Astrocyte (in vitro differentiated cells and primary cell): ENCODE measurements around the gene LRMDA. TPM values are rescaled to one million over a fixed set of nuclear protein-coding genes. Genes with fewer than 3 reads are reported as not detected.

Source experiments
- DNase-seq: peaks from one replicate; pipeline ENCODE4 v3.0.0-alpha.2; 2010; ENCODE audit warnings: low read depth
- FAIRE-seq: peaks from 2 replicates; lab custom pipeline; 2011; peaks lifted over from hg19 to GRCh38; lab: Jason Lieb, UNC
- H2AFZ ChIP-seq: 2 replicates; pipeline ENCODE4 v1.6.0; 2012; ENCODE audit warnings: low read depth, low read length, inconsistent platforms
- H3K27ac ChIP-seq: 2 replicates; pipeline ENCODE4 v1.5.1; 2011; ENCODE audit warnings: low read depth, low read length, inconsistent platforms
- H3K27me3 ChIP-seq: 2 replicates; pipeline ENCODE4 v1.6.0; 2011; ENCODE audit warnings: low read length, inconsistent platforms; ENCODE audit not compliant: insufficient read depth
- H3K36me3 ChIP-seq: 2 replicates; pipeline ENCODE4 v1.5.1; 2011; ENCODE audit warnings: low read length, inconsistent platforms; ENCODE audit not compliant: insufficient read depth
- H3K4me1 ChIP-seq: 2 replicates; pipeline ENCODE4 v1.5.1; 2011; ENCODE audit warnings: low read length, inconsistent platforms; ENCODE audit not compliant: insufficient read depth
- H3K4me2 ChIP-seq: 2 replicates; pipeline ENCODE4 v1.6.0; 2012; ENCODE audit warnings: low read length, inconsistent platforms
- H3K4me3 ChIP-seq: 2 replicates; pipeline ENCODE4 v1.5.1; 2011; ENCODE audit warnings: low read depth, mild to moderate bottlenecking, low read length, inconsistent platforms; ENCODE audit not compliant: insufficient read depth
- H3K79me2 ChIP-seq: 2 replicates; pipeline ENCODE4 v1.6.0; 2012; ENCODE audit warnings: mild to moderate bottlenecking, low read length, inconsistent platforms; ENCODE audit not compliant: insufficient read depth
- H3K9ac ChIP-seq: 2 replicates; pipeline ENCODE4 v1.6.0; 2012; ENCODE audit warnings: mild to moderate bottlenecking, low read length, inconsistent platforms
- H3K9me3 ChIP-seq: 2 replicates; pipeline ENCODE4 v1.5.1; 2012; ENCODE audit warnings: low read depth, mild to moderate bottlenecking, low read length, inconsistent platforms; ENCODE audit not compliant: insufficient read depth
- H4K20me1 ChIP-seq: 2 replicates; pipeline ENCODE4 v1.6.0; 2012; ENCODE audit warnings: low read length, inconsistent platforms; ENCODE audit not compliant: insufficient read depth
- H3K27ac Mint-ChIP-seq: one replicate; pipeline ENCODE4 v1.8.0; 2021; ENCODE audit warnings: mild to moderate bottlenecking, mixed read lengths; ENCODE audit not compliant: unreplicated experiment
- H3K27me3 Mint-ChIP-seq: one replicate; pipeline ENCODE4 v1.8.0; 2021; ENCODE audit warnings: low read depth, mixed read lengths; ENCODE audit not compliant: unreplicated experiment
- H3K36me3 Mint-ChIP-seq: one replicate; pipeline ENCODE4 v1.8.0; 2021; ENCODE audit warnings: low read depth, mixed read lengths; ENCODE audit not compliant: unreplicated experiment
- H3K4me1 Mint-ChIP-seq: one replicate; pipeline ENCODE4 v1.8.0; 2021; ENCODE audit warnings: low read depth, mixed read lengths; ENCODE audit not compliant: unreplicated experiment
- H3K4me3 Mint-ChIP-seq: one replicate; pipeline ENCODE4 v1.8.0; 2021; ENCODE audit warnings: mild to moderate bottlenecking, moderate library complexity, mixed read lengths; ENCODE audit not compliant: unreplicated experiment
- H3K9me3 Mint-ChIP-seq: one replicate; pipeline ENCODE4 v1.8.0; 2021; ENCODE audit warnings: mild to moderate bottlenecking, mixed read lengths; ENCODE audit not compliant: unreplicated experiment
- CTCF ChIP-seq: IDR thresholded peaks from 2 replicates; pipeline ENCODE4 v1.5.1; 2011; ENCODE audit warnings: low read depth, mild to moderate bottlenecking, inconsistent platforms, low read length, moderate library complexity; ENCODE audit not compliant: insufficient read depth
- EZH2 ChIP-seq: IDR thresholded peaks from 2 replicates; pipeline ENCODE4 v1.6.1; 2012; ENCODE audit warnings: mild to moderate bottlenecking, low read length, inconsistent platforms; ENCODE audit not compliant: insufficient read depth
- total RNA-seq: library from RNA; stranded (reverse); gene quantifications from 2 replicates; pipeline ENCODE4 v1.2.1, GENCODE V29; 2021

The LRMDA gene
- total RNA-seq, 1 donor from 2014 or later = 2.7 TPM

GRCh38 chr10:76479103-76479790 lies 1047.8 kb downstream of the LRMDA start:
- Mint-ChIP-seq H3K27me3 (no peaks in the 10 kb centered on the region), H3K9me3 (peaks cover 4% of the 10 kb centered on the region), H3K36me3 (no peaks in the 10 kb centered on the region), H3K4me3 (no peak overlapping the region), H3K27ac (no peak overlapping the region), H3K4me1 (no peaks in the 10 kb centered on the region)
- Histone ChIP-seq H3K4me1 (no peaks in the 10 kb centered on the region), H4K20me1 (no peaks in the 10 kb centered on the region), H3K79me2 (no peaks in the 10 kb centered on the region), H3K9me3 (no peaks in the 10 kb centered on the region), H2AFZ (no peak overlapping the region), H3K36me3 (no peaks in the 10 kb centered on the region), H3K4me3 (no peak overlapping the region), H3K4me2 (no peak overlapping the region), H3K27me3 (no peaks in the 10 kb centered on the region), H3K27ac (no peak overlapping the region), H3K9ac (no peak overlapping the region)
- FAIRE-seq (no peak), DNase-seq (no peak)
- TF ChIP-seq EZH2 = no peak
- TF ChIP-seq CTCF = no peak

GRCh38 chr10:76481178-76481577 lies 1049.8 kb downstream of the LRMDA start:
- Histone ChIP-seq H3K4me3 (no peak overlapping the region), H3K4me2 (no peak overlapping the region), H4K20me1 (no peaks in the 10 kb centered on the region), H3K27me3 (no peaks in the 10 kb centered on the region), H3K4me1 (no peaks in the 10 kb centered on the region), H3K27ac (no peak overlapping the region), H2AFZ (no peak overlapping the region), H3K9me3 (no peaks in the 10 kb centered on the region), H3K9ac (no peak overlapping the region), H3K79me2 (no peaks in the 10 kb centered on the region), H3K36me3 (no peaks in the 10 kb centered on the region)
- Mint-ChIP-seq H3K4me1 (no peaks in the 10 kb centered on the region), H3K4me3 (no peak overlapping the region), H3K36me3 (no peaks in the 10 kb centered on the region), H3K27me3 (no peaks in the 10 kb centered on the region), H3K9me3 (peaks cover 4% of the 10 kb centered on the region), H3K27ac (no peak overlapping the region)
- TF ChIP-seq CTCF = no peak
- TF ChIP-seq EZH2 = no peak
- DNase-seq = no peak
- no peak for FAIRE-seq

GRCh38 chr10:76487582-76487981 lies 1056.2 kb downstream of the LRMDA start:
- no peaks in the 10 kb centered on the region for H3K36me3 ChIP-seq
- H3K9ac ChIP-seq = no peak overlapping the region
- H3K27ac Mint-ChIP-seq = no peak overlapping the region
- H3K79me2 ChIP-seq = no peaks in the 10 kb centered on the region
- no peak overlapping the region for H3K27ac ChIP-seq
- H3K4me1 ChIP-seq = peaks cover 11% of the 10 kb centered on the region
- H3K27me3 Mint-ChIP-seq = no peaks in the 10 kb centered on the region
- TF ChIP-seq CTCF (no peak), EZH2 (no peak)
- H3K36me3 Mint-ChIP-seq = peaks cover 2% of the 10 kb centered on the region
- H3K27me3 ChIP-seq = no peaks in the 10 kb centered on the region
- DNase-seq (no peak), FAIRE-seq (no peak)
- no peak overlapping the region for H3K4me3 ChIP-seq
- no peak overlapping the region for H3K4me3 Mint-ChIP-seq
- peaks cover 9% of the 10 kb centered on the region for H3K9me3 Mint-ChIP-seq
- H2AFZ ChIP-seq = no peak overlapping the region
- no peaks in the 10 kb centered on the region for H3K9me3 ChIP-seq
- H4K20me1 ChIP-seq = no peaks in the 10 kb centered on the region
- H3K4me1 Mint-ChIP-seq = peaks cover 22% of the 10 kb centered on the region
- no peak overlapping the region for H3K4me2 ChIP-seq
